SU-DHL-6 (cell line): ENCODE data around the gene P2RY13.

Experiments
- H2AFZ ChIP-seq: fragments of 200-600 bp; sonication (generic); 2 replicates; pipeline ENCODE4 v1.6.1; 2014; ENCODE audit warnings: low read depth, mild to moderate bottlenecking, moderate library complexity, mixed read lengths, antibody characterized with exemption, low read length; ENCODE audit not compliant: severe bottlenecking
- H3F3A ChIP-seq: fragments of 200-600 bp; shearing (Covaris generic); 2 replicates; pipeline ENCODE4 v1.6.0; 2016; ENCODE audit warnings: antibody characterized with exemption, mild to moderate bottlenecking; ENCODE audit not compliant: insufficient read depth
- H3K27ac ChIP-seq: fragments of 200-600 bp; sonication (generic); 2 replicates; pipeline ENCODE4 v1.5.1; 2016; ENCODE audit warnings: low read depth, mild to moderate bottlenecking, low read length, moderate library complexity, mixed read lengths
- H3K27me3 ChIP-seq: fragments of 200-600 bp; sonication (generic), shearing (Covaris generic); 2 replicates; pipeline ENCODE4 v1.6.0; 2014; ENCODE audit warnings: mild to moderate bottlenecking, low read length
- H3K36me3 ChIP-seq: fragments of 200-600 bp; sonication (generic); 2 replicates; pipeline ENCODE4 v1.6.1; 2014; ENCODE audit warnings: mild to moderate bottlenecking, low read length, mixed read lengths
- H3K4me2 ChIP-seq: fragments of 300-600, 200-600 bp; shearing (Covaris generic), sonication (generic); 2 replicates; pipeline ENCODE4 v1.6.0; 2014; ENCODE audit warnings: low read length, low read depth, mild to moderate bottlenecking; ENCODE audit not compliant: poor library complexity, severe bottlenecking
- H3K4me3 ChIP-seq: fragments of 200-600 bp; sonication (generic); 2 replicates; pipeline ENCODE4 v1.5.1; 2014; ENCODE audit warnings: antibody characterized with exemption, low read length, mild to moderate bottlenecking, mixed read lengths; ENCODE audit not compliant: insufficient read depth, poor library complexity, severe bottlenecking
- H3K79me2 ChIP-seq: fragments of 200-600 bp; sonication (generic); 2 replicates; pipeline ENCODE4 v1.6.1; 2014; ENCODE audit warnings: mild to moderate bottlenecking, low read length, moderate library complexity; ENCODE audit not compliant: insufficient read depth
- H3K9ac ChIP-seq: fragments of 200-600 bp; sonication (generic); 2 replicates; pipeline ENCODE4 v1.7.0; 2014; ENCODE audit warnings: mild to moderate bottlenecking, low read length
- H3K9me2 ChIP-seq: fragments of 200-600 bp; sonication (generic); replicated peaks from 2 replicates; pipeline ENCODE4 v1.6.1; 2014; ENCODE audit warnings: low read length; ENCODE audit not compliant: insufficient read depth
- H3K9me3 ChIP-seq: fragments of 200-600 bp; sonication (generic); 2 replicates; pipeline ENCODE4 v1.6.1; 2014; ENCODE audit warnings: low read length, mixed read lengths; ENCODE audit not compliant: insufficient read depth
- H4K20me1 ChIP-seq: fragments of 200-600 bp; sonication (generic); 2 replicates; pipeline ENCODE4 v1.6.1; 2014; ENCODE audit warnings: low read depth, mild to moderate bottlenecking, antibody characterized with exemption, low read length, moderate library complexity, mixed read lengths
- EZH2phosphoT487 ChIP-seq: fragments of 200-600 bp; sonication (generic), shearing (Covaris generic); conservative IDR thresholded peaks from 2 replicates; pipeline ENCODE4 v1.6.1; 2018; ENCODE audit warnings: mild to moderate bottlenecking, antibody characterized with exemption, low read length, moderate library complexity, mixed read lengths
- TF ChIP-seq, protein P1 (sequence below): fragments of 200-600 bp; sonication (generic); IDR thresholded peaks from one replicate; pipeline ENCODE4 v1.5.1; 2017; ENCODE audit warnings: antibody characterized with exemption, mild to moderate bottlenecking, low read length, moderate library complexity; ENCODE audit not compliant: insufficient read depth, poor library complexity, severe bottlenecking

The P2RY13 gene

DNA sequence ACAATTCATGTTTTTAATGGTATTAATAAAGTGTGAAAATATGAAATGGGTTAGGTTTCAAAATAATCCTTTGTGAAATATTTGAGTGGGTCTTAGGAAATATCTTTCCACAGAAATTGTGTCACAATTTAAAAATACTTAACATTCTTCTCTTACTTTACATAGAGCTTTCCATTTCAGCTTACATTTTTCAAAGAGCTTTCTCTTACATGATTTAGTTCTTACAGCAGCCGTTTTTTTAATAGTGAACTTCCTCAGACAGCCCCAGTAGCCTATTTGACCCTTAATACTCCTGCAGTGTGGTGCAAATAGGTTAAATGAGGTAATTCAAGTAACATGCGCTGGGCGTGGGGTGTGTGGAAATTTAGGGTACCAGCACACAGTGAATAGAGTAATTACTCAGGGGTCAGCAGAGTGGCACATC is 33.4 kb upstream of the P2RY13 start:
- no peak for TF ChIP-seq EZH2phosphoT487
- TF ChIP-seq, protein P1, sequence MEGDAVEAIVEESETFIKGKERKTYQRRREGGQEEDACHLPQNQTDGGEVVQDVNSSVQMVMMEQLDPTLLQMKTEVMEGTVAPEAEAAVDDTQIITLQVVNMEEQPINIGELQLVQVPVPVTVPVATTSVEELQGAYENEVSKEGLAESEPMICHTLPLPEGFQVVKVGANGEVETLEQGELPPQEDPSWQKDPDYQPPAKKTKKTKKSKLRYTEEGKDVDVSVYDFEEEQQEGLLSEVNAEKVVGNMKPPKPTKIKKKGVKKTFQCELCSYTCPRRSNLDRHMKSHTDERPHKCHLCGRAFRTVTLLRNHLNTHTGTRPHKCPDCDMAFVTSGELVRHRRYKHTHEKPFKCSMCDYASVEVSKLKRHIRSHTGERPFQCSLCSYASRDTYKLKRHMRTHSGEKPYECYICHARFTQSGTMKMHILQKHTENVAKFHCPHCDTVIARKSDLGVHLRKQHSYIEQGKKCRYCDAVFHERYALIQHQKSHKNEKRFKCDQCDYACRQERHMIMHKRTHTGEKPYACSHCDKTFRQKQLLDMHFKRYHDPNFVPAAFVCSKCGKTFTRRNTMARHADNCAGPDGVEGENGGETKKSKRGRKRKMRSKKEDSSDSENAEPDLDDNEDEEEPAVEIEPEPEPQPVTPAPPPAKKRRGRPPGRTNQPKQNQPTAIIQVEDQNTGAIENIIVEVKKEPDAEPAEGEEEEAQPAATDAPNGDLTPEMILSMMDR: no peak
- H3K9me3 ChIP-seq: no peaks in the 10 kb centered on the region

DNA sequence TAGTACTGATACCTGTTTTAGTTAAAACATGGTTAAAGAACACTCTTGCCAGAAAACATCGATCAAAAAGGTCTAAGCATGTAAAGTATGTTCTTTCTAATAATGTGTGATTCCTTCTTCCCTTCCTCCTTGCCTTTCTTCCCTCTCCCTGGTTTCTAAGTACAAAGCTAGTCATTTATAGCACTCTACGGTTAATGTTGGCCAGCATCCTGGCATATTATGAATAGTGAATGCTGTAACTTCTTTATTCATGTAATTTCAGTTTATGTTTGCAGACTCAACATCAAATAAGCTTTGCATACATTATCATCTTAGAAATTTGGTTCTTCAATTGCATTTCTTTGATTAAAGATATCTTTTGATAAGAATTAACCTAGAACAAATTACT is 28.1 kb upstream of the P2RY13 start:
- Histone ChIP-seq H3K4me3 (no peak overlapping the region), H3F3A (no peaks in the 10 kb centered on the region), H4K20me1 (no peaks in the 10 kb centered on the region), H3K9me2 (no peaks in the 10 kb centered on the region), H3K4me2 (no peak overlapping the region), H2AFZ (no peak overlapping the region), H3K9me3 (no peaks in the 10 kb centered on the region), H3K79me2 (no peaks in the 10 kb centered on the region), H3K27ac (no peak overlapping the region), H3K27me3 (no peaks in the 10 kb centered on the region), H3K9ac (no peak overlapping the region), H3K36me3 (peaks cover 10% of the 10 kb centered on the region; the same call in 1 of the 2 replicates)
- TF ChIP-seq, protein P1: no peak
- TF ChIP-seq EZH2phosphoT487: no peak

More for the DNA sequence above, 33.4 kb upstream of the P2RY13 start:
- Histone ChIP-seq H3K27ac (no peak overlapping the region), H3K4me3 (no peak overlapping the region), H3K9me2 (no peaks in the 10 kb centered on the region), H3K79me2 (no peaks in the 10 kb centered on the region), H3K4me2 (no peak overlapping the region), H4K20me1 (no peaks in the 10 kb centered on the region), H2AFZ (no peak overlapping the region), H3K36me3 (peaks cover 12% of the 10 kb centered on the region; the same call in 1 of the 2 replicates), H3K27me3 (no peaks in the 10 kb centered on the region), H3F3A (no peaks in the 10 kb centered on the region), H3K9ac (no peak overlapping the region)

DNA sequence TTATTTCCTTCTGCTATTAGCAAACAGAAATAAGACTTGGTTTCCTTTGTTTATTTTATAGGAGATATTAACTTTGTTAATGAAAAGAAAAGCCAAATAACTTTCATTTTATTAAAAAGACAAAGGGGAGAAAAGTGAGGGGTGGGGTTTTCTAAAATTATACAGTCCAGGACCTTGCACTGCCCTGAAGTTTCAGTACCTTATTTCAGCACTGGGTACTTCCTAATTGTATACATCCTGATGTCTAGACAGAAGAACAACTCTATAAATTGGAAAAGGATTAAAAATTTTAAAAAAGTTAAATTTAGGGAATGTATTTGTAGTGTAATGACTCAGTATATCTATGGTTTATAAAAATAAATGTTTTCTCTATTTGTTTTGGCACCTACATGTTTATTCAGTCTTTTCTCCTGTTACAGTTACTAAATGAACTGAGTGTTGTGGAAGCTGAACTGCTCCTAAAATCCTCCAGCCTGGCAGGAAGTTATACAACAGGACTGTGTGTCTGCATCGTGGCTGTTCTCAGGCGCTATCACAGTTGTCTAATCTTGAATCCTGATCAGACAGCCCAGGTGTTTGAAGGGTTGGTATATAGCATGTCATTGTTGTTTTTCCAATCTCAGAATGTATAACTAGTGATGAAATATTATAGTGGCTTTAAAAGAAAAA is 27.6 kb upstream of the P2RY13 start:
- no peak overlapping the region for H2AFZ ChIP-seq
- no peaks in the 10 kb centered on the region for H3K9me2 ChIP-seq
- H3K27me3 ChIP-seq: no peaks in the 10 kb centered on the region
- no peak overlapping the region for H3K27ac ChIP-seq
- H3K4me3 ChIP-seq: no peak overlapping the region
- no peak overlapping the region for H3K4me2 ChIP-seq
- H3K9ac ChIP-seq: no peak overlapping the region
- peaks cover 10% of the 10 kb centered on the region; the same call in 1 of the 2 replicates for H3K36me3 ChIP-seq
- no peaks in the 10 kb centered on the region for H3F3A ChIP-seq
- H3K79me2 ChIP-seq: no peaks in the 10 kb centered on the region
- no peaks in the 10 kb centered on the region for H4K20me1 ChIP-seq
- no peak for TF ChIP-seq EZH2phosphoT487
- TF ChIP-seq, protein P1: no peak
- no peaks in the 10 kb centered on the region for H3K9me3 ChIP-seq
